SH-SY5Y (cell line): Measurements from ENCODE around the gene OVOL3.

Source experiments
- GATA2 ChIP-seq: IDR thresholded peaks from 2 replicates; pipeline ENCODE4 v1.6.1; 2011; ENCODE audit warnings: mild to moderate bottlenecking, low read depth, low read length
- GATA3 ChIP-seq: IDR thresholded peaks from 2 replicates; pipeline ENCODE4 v1.6.1; 2011; ENCODE audit warnings: low read depth, mild to moderate bottlenecking, low read length, moderate library complexity

DNA sequence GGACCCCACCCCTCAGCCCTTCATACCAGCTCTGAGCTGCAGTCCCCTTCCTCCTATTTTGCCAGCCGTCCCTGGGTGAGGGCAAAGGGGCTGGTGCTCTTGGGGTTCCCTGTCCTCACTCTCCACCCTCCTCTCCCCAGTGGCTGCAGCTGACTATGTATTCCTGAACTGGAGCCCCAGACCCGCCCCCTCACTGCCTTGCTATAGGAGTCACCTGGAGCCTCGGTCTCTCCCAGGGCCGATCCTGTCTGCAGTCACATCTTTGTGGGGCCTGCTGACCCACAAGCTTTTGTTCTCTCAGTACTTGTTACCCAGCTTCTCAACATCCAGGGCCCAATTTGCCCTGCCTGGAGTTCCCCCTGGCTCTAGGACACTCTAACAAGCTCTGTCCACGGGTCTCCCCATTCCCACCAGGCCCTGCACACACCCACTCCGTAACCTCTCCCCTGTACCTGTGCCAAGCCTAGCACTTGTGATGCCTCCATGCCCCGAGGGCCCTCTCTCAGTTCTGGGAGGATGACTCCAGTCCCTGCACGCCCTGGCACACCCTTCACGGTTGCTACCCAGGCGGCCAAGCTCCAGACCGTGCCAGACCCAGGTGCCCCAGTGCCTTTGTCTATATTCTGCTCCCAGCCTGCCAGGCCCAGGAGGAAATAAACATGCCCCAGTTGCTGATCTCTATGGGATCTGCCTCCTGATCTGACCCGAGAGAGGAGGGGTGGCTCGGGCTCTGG lies 38.9 kb downstream of the OVOL3 start:
- no peak for TF ChIP-seq GATA2
- no peak for TF ChIP-seq GATA3
